Measurements from ENCODE around the gene UST. TPM values are rescaled to one million over a fixed set of nuclear protein-coding genes. Genes with fewer than 3 reads are reported as not detected.
A peak's percentile ranks its signal among the peaks of the same experiment; 100 is the strongest.
"Not testable (repeated sequence)": the region's sequence is repeated elsewhere in the genome, so short reads cannot be mapped to it uniquely, and the experiment has no call there.

The UST gene
- total and polyA plus RNA-seq, 2 experiments from 2014 or later: 8.0 to 11.7 TPM

GRCh38 chr6:148855744-148856143 lies 108.9 kb downstream of the UST start:
- TF ChIP-seq EZH2phosphoT487 (IDR thresholded peaks at IDR 0.05; ENCODE audit: low read depth, severe bottlenecking, unreplicated experiment): no peak
- TF ChIP-seq CTCF (IDR thresholded peaks at IDR 0.05; ENCODE audit: poor library complexity): no peak
- TF ChIP-seq EZH2 (IDR thresholded peaks at IDR 0.05; ENCODE audit: borderline replicate concordance): no peak
- Histone ChIP-seq H3K27me3 (no peaks in the 10 kb centered on the region), H3K9me2 (replicated peaks; ENCODE audit: insufficient read depth) (no peaks in the 10 kb centered on the region), H3K4me3 (no peak overlapping the region), H3K27ac (no peak overlapping the region), H2AFZ (no peak overlapping the region), H4K20me1 (ENCODE audit: insufficient read depth, poor library complexity, severe bottlenecking) (no peaks in the 10 kb centered on the region), H3K4me2 (no peak overlapping the region), H3K9me3 (ENCODE audit: low read depth) (no peaks in the 10 kb centered on the region), H3K4me1 (ENCODE audit: insufficient read depth) (no peaks in the 10 kb centered on the region), H3K79me2 (peaks cover 5% of the 10 kb centered on the region), H3K36me3 (replicated peaks; ENCODE audit: insufficient read depth, low read depth) (no peaks in the 10 kb centered on the region)
- DNase-seq (ENCODE audit: low spot score): no peak
- 96% methylated on average over 7 of the region's 7 CpGs for WGBS (ENCODE audit: low lambda C conversion rate, missing lambda C conversion rate)

GRCh38 chr6:148857798-148858390 lies 111.1 kb downstream of the UST start:
- Histone ChIP-seq H4K20me1 (ENCODE audit: insufficient read depth, poor library complexity, severe bottlenecking) (no peaks in the 10 kb centered on the region), H3K4me2 (no peak overlapping the region), H3K4me3 (no peak overlapping the region), H2AFZ (no peak overlapping the region), H3K9me3 (ENCODE audit: low read depth) (no peaks in the 10 kb centered on the region), H3K27ac (no peak overlapping the region), H3K79me2 (peaks cover 5% of the 10 kb centered on the region), H3K36me3 (replicated peaks; ENCODE audit: insufficient read depth, low read depth) (no peaks in the 10 kb centered on the region), H3K9me2 (replicated peaks; ENCODE audit: insufficient read depth) (no peaks in the 10 kb centered on the region), H3K27me3 (no peaks in the 10 kb centered on the region), H3K4me1 (ENCODE audit: insufficient read depth) (no peaks in the 10 kb centered on the region)
- TF ChIP-seq EZH2phosphoT487 (IDR thresholded peaks at IDR 0.05; ENCODE audit: low read depth, severe bottlenecking, unreplicated experiment): no peak
- no peak for TF ChIP-seq EZH2 (IDR thresholded peaks at IDR 0.05; ENCODE audit: borderline replicate concordance)
- TF ChIP-seq CTCF (IDR thresholded peaks at IDR 0.05; ENCODE audit: poor library complexity): no peak
- WGBS (ENCODE audit: low lambda C conversion rate, missing lambda C conversion rate): 76% methylated on average over 3 of the region's 3 CpGs
- no peak for DNase-seq (ENCODE audit: low spot score)

- H3K4me3 ChIP-seq; H3K36me3 ChIP-seq (replicated peaks; ENCODE audit: insufficient read depth, low read depth); H3K9me3 ChIP-seq (ENCODE audit: low read depth); H4K20me1 ChIP-seq (ENCODE audit: insufficient read depth, poor library complexity, severe bottlenecking); H3K27me3 ChIP-seq; H2AFZ ChIP-seq; H3K79me2 ChIP-seq; H3K4me1 ChIP-seq (ENCODE audit: insufficient read depth); H3K9me2 ChIP-seq (replicated peaks; ENCODE audit: insufficient read depth); H3K27ac ChIP-seq; DNase-seq (ENCODE audit: low spot score): not testable (repeated sequence)
- WGBS (ENCODE audit: low lambda C conversion rate, missing lambda C conversion rate): 66% methylated on average over 16 of the region's 16 CpGs
- peak overlapping the region; percentile 49 for H3K4me2 ChIP-seq
These were observed 117.3 kb downstream of the UST start for GRCh38 chr6:148864132-148864531.

- no peak overlapping the region for H3K4me2 ChIP-seq
- no peaks in the 10 kb centered on the region for H4K20me1 ChIP-seq (ENCODE audit: insufficient read depth, poor library complexity, severe bottlenecking)
- TF ChIP-seq EZH2 (IDR thresholded peaks at IDR 0.05; ENCODE audit: borderline replicate concordance) (no peak), EZH2phosphoT487 (IDR thresholded peaks at IDR 0.05; ENCODE audit: low read depth, severe bottlenecking, unreplicated experiment) (no peak), CTCF (IDR thresholded peaks at IDR 0.05; ENCODE audit: poor library complexity) (no peak)
- peaks cover 6% of the 10 kb centered on the region for H3K79me2 ChIP-seq
- no peak overlapping the region for H3K27ac ChIP-seq
- WGBS (ENCODE audit: low lambda C conversion rate, missing lambda C conversion rate): 94% methylated on average over 5 of the region's 5 CpGs
- no peaks in the 10 kb centered on the region for H3K4me1 ChIP-seq (ENCODE audit: insufficient read depth)
- no peaks in the 10 kb centered on the region for H3K27me3 ChIP-seq
- H3K36me3 ChIP-seq (replicated peaks; ENCODE audit: insufficient read depth, low read depth): no peaks in the 10 kb centered on the region
- no peak overlapping the region for H3K4me3 ChIP-seq
- H2AFZ ChIP-seq: no peak overlapping the region
- DNase-seq (ENCODE audit: low spot score): no peak
- no peaks in the 10 kb centered on the region for H3K9me3 ChIP-seq (ENCODE audit: low read depth)
- no peaks in the 10 kb centered on the region for H3K9me2 ChIP-seq (replicated peaks; ENCODE audit: insufficient read depth)
These were observed 118.1 kb downstream of the UST start for GRCh38 chr6:148864941-148865340.
